Skeletal muscle cell (primary cell): ENCODE results near the gene MAST3.
"Not testable (repeated sequence)": the region's sequence is repeated elsewhere in the genome, so short reads cannot be mapped to it uniquely, and the experiment has no call there.

Source experiments
- DNase-seq: peaks from one replicate; pipeline ENCODE4 v3.0.0-alpha.2; 2010; ENCODE audit warnings: low read depth
- H3K4me3 ChIP-seq: 2 replicates; pipeline ENCODE4 v1.5.1; 2011; ENCODE audit warnings: low read depth, mild to moderate bottlenecking, control low read depth, low read length, moderate library complexity

MAST3 gene

DNA sequence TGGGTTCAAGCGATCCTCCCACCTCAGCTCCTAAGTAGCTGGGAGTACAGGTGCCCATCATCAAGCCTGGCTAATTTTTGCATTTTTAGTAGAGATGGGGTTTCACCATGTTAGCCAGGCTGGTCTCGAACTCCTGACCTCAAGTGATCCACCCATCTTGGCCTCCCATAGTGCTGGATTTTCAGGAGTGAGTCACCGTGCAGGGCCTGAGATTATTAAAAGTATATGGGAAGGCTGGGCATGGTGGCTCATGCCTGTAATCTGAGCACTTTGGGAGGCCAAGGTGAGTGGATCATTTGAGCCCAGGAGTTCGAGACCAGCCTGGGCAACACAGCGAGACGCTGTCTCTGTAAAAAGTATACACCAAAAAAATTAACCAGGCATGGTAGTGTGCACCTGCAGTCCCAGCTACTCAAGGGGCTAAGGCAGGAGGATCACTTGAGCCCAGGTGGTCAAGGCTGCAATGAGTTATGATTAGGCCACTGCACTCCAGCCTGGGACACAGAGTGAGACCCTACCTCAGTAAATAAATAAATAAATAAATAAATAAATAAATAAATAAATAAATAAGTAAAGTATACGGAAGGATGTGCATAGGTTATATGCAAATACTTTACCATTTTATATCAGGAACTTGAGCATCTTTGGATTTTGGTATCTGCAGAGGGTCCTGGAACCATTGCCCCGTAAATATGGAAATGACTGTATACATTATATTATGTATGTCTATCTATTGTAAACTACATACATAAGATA, 11.7 kb upstream of the MAST3 start:
- H3K4me3 ChIP-seq = no peak overlapping the region
- no peak for DNase-seq

DNA sequence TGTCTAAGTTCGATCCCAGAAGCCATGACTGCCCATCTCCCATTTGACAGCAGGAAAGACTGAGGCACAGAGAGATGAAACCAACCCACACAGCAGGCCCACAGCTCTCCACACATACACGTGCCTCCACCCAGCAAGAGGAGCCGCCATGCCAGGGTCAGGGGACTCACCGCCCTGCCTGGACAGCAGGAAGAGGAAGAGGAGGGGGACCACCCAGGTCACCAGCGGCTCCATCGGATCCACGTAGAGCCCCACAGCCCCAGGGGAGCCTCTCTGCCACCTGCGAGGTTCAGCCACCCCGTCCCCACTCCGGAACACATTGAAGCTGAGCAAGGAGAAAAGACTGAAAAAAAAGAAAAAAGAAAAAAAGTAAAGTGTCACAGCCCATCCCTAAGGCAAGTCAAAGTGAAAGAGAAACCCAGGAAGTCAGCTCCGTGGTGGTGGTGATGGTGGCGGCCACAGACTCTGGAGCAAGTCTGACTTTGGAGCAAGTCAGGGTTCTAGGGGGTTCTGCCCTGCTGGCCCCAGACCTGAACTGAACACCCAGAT, 10.9 kb upstream of the MAST3 start, which contains the start of gene IL12RB1:
Gene IL12RB1 (minus strand): TSS at position 345 of the 549 bp plus-strand sequence. CDS start 111 bp downstream, at position 234.
- no peak for DNase-seq
- H3K4me3 ChIP-seq = no peak within 1 kb of the TSS

GRCh38 chr19:18089096-18089541, 8.5 kb upstream of the MAST3 start:
- not testable (repeated sequence) for H3K4me3 ChIP-seq

GRCh38 chr19:18089726-18090125, 7.9 kb upstream of the MAST3 start:
- no peak for DNase-seq
- no peak overlapping the region for H3K4me3 ChIP-seq

More at GRCh38 chr19:18089096-18089541, 8.5 kb upstream of the MAST3 start:
- not testable (repeated sequence) for DNase-seq

DNA sequence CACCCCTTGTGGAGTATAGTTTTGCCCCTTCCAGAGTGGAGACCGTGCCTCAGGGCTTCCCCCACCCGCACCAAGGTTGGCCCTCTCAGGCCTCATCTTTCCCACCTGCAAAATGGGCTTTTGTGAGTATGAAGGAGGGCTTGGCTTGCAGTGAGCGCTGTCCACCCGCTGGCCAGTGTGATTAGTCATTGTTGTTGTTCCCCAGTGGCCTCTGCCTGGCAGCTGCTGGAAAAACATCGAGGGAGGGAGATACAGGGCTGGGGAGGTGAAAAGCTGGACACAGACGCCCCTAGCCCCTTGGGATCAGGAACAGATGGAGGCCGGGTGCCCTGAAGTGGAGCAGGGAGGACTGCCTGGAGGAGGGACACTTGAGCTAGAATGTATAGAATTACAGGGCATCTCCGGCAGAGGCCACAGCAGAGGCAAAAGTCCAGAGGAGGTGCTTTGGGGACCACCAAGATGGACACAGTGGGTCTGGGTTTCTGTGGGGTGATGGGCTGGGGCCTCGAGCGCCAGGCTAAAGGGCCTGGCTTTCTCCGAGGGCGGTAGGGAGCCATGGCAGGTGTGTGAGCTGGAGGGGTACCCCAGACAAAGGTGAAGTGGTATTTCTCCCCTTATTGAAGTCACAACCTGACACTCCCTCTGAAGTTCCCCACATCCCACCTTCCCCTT, 6.9 kb upstream of the MAST3 start:
- no peak overlapping the region for H3K4me3 ChIP-seq
- DNase-seq = no peak

- no peak overlapping the region for H3K4me3 ChIP-seq
- no peak for DNase-seq
Observed at GRCh38 chr19:18091217-18091608, 6.4 kb upstream of the MAST3 start.

DNA sequence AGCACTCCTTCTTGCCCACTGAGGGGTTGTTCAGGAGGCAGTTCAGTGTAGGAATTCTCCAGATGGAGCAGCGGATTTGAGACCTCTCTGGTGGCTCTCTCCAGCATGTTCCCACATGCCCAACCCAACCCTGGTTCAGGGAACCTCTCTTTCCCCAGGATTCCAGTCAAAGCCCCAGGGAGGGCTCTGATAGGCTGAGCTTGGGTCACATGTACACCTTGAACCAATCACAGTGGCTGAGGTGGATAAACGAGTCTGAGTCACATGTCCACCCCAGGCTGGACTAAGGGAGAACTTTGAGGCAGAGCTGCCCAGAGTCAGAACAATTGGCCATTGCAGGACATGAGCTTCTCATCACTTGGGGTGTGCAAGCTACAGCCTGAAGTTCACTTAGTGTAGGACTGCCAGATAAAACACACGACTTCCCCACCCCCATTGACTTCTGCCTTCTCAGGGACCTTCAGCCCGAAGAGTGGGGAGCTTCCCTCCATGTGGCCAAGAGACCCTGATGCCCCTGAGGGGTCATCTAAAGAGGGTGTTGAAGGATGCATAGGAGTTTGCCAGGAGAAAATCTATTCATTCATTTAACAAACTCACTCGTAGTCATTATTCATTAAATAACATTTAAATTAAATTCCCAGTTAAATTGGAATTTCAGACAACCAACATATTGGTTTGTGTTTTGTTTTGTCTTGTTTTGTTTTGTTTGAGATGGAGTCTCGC, 4.0 kb upstream of the MAST3 start:
- no peak for DNase-seq
- no peak overlapping the region for H3K4me3 ChIP-seq

DNA sequence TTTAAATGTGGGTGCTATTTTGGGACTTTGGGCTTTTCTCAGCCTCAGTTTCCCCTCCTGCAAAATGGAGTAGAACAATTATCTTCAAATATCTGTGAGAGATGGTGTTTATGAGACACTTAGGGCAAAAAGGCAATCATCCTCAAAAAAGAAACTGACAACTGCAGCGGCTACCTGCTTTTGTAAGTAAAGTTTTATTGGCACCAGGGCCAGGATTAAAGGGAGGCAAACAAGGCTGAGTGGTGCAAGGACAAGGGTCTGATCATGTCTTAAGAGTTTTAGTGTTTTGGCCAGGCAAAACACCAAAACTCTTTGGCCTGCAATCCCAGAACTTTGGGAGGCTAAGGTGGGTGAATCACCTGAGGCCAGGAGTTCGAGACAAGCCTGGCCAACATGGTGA, 1.3 kb upstream of the MAST3 start:
- no peak for DNase-seq
- no peak overlapping the region for H3K4me3 ChIP-seq

GRCh38 chr19:18097993-18098890, 664 bp downstream of the MAST3 start:
- no peak for DNase-seq
- H3K4me3 ChIP-seq = peak overlapping the region; percentile 59

DNA sequence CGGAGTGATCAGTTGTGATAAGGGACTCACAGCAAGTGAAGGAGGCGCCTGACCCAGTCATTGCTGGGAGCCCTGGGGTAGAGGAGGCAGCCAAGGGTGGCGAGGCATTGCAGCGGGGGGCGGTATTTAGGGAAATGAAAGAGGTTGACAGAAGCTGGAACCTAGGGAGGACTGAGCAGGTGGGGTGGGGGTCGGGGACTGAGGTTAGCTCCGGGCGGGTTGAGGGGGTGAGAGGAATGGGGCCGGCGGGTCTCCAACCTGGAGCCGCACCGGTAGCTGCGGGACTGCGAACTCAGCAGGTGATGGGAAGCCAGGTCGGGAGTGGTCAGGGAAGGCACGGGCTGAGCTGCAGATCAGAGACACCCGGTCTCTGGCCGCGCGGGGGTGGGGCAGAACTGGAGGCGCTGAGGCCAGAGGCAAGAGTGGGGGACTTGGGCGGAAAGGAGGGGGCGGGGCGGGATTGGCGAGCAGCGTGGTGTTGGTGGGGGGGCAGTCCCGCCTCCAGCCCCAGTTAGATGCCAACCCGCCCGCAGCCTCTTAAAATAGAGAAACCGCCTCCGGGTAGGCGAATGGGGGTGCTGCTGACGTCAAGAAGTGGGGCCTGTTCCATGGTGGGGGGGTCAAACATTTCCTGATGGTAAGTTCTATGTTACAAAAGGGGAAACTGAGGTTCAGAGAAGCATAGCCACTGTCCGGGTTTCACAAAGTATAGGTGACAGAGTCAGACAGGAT, 1.5 kb downstream of the MAST3 start:
- H3K4me3 ChIP-seq = no peak overlapping the region
- no peak for DNase-seq

DNA sequence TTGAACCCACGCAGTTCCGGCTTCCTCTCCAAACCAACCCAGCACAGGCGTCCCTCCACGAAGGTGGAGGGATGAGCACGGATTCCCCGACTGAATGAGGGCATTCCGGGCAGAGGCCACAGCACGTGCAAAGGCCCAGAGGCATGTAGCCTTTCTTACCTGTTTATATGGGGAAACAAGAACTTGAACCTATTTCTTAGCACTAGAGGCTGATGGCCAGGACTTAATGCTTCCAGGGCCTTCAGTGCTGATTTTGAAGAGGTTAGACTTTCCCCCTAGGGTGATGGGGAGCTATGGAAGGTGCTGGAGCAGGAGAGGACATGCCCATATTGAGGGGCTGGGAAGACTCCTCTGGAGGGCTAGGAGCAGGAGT, 2.0 kb downstream of the MAST3 start:
- DNase-seq = no peak
- no peak overlapping the region for H3K4me3 ChIP-seq

- DNase-seq = no peak
- no peak overlapping the region for H3K4me3 ChIP-seq
Observed at GRCh38 chr19:18100710-18101109, 3.1 kb downstream of the MAST3 start.

DNA sequence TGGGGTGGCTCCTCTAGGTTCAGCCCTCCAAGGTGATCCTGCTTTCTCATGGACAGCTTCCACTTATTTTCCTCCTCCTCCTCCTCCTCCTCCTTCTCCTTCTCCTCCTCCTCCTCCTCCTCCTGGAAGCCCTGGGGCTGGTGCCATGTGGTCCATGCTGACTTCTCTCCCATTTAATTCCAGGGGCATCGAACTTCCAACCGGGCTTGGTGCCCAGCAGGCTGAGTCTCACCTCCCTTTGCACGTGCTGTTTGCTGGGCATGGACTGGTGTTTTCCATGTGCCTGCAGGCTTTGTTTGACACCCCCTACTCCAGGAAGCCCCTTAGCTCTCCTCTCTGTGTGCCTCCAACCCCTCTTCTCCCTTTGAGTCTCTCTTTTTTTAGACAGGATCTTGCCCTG, 3.7 kb downstream of the MAST3 start:
- DNase-seq = no peak
- no peak overlapping the region for H3K4me3 ChIP-seq

DNA sequence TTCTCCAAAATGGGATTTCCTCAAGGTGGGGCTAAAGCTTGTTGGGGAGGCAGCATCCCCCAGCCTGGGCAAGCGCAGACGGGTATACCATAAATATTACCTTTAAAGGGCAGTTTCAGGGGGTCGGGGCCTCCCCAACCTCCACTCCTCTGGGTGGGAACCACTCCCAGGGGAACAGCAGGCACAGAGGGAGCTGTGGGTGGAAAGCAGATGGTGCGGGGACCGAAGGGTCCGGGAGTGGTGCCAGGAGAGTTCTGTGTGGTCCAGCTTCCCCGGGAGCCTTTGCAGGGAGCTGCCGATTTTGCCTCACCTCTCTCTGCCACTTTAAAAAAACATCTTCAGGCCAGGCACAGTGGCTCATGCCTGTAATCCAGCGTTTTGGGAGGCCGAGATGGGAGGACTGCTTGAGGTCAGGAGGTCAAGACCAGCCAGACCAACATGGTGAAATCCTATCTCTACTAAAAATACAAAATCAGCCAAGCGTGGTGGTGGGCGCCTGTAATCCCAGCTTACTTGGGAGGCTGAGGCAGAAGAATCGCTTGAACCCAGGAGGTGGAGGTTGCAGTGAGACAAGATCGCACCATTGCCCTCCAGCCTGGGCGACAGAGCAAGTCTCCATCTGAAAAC, 5.5 kb downstream of the MAST3 start:
- no peak overlapping the region for H3K4me3 ChIP-seq
- DNase-seq = no peak

DNA sequence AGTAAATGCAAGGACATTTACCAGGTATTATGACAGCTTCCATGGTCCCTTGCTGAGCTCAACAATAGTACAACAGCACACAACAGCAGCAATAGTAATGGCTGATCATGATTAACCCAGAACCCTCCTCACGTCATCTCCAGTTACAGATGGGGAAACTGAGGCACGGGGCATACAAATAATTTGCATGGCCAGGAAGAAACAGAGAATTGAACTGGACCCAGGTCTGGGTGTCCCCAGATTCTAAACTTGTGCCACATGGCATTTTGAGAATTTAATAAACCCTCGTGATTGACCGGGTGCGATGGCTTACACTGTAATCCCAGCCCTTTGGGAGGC, 7.2 kb downstream of the MAST3 start:
- DNase-seq = no peak

GRCh38 chr19:18105259-18105658, 7.7 kb downstream of the MAST3 start:
- not testable (repeated sequence) for H3K4me3 ChIP-seq, DNase-seq

More for the DNA sequence above, 7.2 kb downstream of the MAST3 start:
- H3K4me3 ChIP-seq = peak overlapping the region; percentile 31

GRCh38 chr19:18107235-18107634, 9.7 kb downstream of the MAST3 start:
- no peak for DNase-seq
- no peak overlapping the region for H3K4me3 ChIP-seq

DNA sequence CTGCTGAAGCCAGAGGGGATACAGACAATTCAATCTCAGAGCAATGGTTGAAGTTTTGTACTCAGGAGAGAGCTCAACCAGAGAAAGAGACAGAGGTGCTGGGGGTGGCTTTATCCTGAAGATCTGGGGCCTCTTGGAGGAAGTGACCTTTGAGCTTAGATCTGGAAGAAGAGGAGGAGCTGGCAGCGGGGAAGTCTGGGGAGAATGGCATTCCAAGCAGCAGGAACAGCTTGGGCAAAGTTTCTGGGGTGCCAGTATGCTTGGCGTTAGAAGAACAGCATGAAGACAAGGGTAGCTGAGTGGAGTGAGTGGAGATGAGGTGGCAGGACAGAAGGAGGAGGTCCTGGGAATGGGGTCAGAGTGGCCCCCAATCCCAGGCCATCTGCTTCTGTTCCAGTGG, 11.3 kb downstream of the MAST3 start:
- DNase-seq = no peak
- no peak overlapping the region for H3K4me3 ChIP-seq
